Measurements from ENCODE around the gene POLR1H.
"Not testable (repeated sequence)": the region's sequence is repeated elsewhere in the genome, so short reads cannot be mapped to it uniquely, and the experiment has no call there.

Gene POLR1H, protein sequence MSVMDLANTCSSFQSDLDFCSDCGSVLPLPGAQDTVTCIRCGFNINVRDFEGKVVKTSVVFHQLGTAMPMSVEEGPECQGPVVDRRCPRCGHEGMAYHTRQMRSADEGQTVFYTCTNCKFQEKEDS

DNA sequence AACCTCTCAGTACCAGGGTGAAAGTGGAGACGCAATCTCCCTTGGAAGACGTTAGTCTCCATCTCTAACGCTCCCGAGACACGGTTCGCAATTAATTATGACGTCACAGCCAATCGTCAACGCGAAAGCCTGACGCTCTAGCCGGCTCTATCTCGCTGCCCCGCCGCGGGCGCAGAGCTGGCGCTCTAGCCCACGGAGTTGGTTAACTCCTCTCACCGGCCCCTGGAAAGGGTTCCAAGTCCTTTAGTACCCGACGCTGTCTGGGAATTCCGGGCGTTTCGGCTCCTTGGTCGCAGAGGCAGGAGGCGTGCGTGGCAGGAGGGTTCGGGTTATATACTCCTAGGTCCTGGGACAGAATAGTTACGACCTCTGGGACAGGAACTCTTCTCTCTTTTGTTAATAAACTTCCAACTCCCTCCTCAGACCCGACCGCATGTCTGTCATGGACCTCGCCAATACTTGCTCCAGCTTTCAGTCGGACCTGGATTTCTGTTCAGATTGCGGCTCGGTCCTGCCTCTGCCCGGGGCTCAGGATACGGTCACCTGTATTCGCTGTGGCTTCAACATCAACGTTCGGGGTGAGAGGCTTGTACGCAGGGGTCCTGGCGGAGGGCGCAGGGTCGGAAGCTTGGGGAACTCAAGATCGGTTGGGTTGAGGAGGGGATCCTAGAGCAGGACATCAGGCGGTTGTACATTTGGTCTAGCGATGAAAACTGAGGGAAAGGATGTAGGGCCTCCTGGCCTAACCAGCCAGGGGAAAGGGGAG is at the start of gene POLR1H:
Gene POLR1H, plus strand, starts transcription at position 174 of the 766 bp plus-strand sequence. Its CDS starts 260 bp downstream, at position 434.
- peak; percentile 72 for DNase-seq (ENCODE audit: low read depth)

DNA sequence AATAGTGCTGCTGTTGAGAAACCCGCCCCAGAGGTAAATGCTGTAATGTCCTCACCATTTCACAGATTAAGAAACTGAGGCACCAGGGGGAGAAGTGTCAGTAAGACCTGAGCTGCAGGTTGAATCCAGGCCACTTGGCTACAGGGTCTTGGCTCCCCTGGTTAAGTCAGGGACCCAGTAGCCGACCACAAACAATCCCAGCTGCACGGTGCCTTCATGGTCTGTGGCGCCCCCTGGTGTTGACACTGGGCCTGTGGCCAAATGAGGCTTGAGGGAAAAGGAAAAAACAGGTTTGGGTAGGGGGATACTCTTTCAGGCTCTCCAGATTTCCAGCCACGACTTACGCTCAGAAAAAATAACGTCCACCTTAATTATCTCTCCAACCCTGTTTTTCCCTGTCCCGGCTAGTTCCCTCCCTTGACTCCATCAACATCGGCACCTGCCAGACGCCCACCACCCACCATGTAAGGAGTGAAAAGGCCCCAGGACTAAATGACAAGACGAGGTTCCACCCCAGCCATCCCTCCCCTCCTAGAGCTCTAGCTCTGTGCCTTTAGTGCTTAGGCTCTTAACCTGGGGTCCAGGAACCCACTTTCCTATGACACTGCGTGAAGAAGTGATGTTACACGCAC is 47.7 kb upstream of the POLR1H start:
- peak; percentile 49 for DNase-seq (ENCODE audit: low read depth)

DNA sequence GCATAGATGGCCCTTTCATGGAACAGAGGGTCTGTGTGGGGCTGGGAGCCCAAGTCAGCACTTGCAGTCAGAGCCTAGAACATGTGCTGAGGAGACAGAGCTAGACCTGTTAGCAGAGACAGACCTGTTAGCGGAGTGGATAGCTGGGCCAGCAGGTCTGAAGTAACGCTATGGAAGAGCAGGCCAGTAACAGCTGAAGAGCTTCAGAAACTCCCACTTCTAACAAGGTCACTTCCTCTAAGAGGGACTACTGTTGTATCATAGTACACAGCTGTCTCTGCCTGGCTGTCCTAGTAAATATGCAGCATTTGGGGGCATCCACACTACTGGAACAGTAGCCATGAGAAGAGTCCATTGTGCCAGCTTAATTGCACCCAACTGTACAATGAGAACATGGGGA is 41.2 kb upstream of the POLR1H start:
- no peak for DNase-seq (ENCODE audit: low read depth)

DNA sequence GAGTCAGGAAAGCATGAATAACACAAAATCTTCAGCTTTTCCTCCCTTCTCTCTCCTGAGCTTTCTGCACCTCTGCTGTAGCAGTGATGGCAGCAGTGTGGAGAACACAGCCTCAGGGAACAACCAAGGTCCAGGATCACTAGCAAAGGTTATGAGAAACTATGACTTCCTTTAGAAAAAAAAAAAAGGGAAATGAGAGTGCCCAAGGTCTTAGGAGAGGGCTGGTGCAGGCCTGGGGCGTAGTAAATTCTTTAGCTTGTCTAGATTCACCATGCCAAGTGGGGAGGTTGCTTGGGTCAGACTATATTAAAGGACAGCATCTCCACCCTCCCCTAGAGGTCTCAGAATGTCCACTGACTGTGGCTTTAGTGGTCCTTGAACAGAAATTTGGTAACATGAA is 40.4 kb upstream of the POLR1H start:
- DNase-seq (ENCODE audit: low read depth) = no peak

DNA sequence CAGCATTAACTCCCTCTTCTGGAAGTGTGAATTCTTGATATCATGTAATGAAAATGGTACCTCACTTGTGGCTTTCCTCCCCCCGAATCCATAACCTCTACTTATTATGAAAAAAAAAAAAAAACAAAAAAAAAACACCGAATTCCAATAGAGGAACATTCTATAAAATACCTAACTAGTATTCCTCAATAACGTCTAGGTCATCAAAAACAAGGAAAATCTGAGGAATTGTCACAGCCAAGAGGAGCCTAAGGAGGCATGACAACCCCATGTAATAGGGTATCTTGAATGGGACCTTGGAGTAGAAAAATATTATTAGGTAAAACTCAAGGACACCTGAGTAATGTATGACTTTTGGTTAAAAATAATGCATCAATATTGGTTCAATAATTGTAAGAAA is 38.9 kb upstream of the POLR1H start:
- DNase-seq (ENCODE audit: low read depth) = no peak

DNA sequence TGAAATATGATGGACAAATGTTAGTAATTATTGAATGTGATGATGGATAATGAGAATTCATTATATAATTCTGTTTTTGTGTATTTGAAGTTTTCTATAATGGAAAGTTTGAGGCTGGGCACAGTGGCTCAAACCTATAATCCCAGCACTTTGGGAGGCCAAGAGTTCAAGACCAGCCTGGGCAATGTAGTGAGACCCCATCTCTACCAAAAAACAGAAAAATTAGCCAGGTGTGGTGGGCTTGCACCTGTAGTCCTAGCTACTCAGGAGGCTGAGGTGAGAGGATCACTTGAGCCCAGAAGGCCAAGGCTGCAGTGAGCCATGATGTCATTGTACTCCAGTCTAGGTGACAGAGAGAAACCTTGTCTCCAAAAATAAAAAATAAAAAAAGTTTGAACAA is 38.4 kb upstream of the POLR1H start:
- not testable (repeated sequence) for DNase-seq (ENCODE audit: low read depth)

DNA sequence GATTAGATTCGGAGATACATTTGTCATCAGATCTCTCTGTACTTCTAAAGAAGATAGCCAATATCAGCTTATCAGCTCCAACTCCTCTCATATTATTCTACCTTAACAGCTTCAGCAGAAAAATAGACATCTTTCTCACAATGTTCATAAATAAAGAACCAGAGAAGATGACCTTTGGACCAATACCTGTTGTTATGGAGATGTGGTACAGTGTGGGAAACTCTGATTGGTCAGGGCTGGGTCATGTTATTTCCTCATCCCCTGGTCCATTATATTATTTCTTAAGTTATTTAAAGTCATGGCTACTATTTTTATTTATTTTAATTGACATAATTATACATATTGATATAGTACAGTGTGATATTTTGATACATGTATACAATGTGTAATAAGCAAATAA is 35.9 kb upstream of the POLR1H start:
- no peak for DNase-seq (ENCODE audit: low read depth)

DNA sequence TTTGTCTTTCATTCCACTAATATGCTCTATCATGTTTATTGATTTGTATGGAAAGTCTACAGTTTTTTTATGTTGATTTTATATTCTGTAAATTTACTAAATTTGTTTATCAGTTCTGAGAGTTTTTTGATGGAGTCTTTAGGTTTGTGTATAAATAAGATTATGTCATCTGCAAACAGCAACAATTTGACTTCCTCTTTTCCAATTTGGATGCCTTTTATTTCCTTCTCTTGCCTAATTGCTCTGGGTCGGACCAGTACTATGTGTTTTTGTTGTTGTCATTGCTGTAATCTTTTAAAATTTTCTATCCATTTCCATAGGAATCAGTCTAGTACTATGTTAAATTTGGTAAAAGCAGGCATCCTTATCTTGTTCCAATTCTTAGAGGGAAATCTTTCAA is 31.5 kb upstream of the POLR1H start:
- DNase-seq (ENCODE audit: low read depth) = no peak

DNA sequence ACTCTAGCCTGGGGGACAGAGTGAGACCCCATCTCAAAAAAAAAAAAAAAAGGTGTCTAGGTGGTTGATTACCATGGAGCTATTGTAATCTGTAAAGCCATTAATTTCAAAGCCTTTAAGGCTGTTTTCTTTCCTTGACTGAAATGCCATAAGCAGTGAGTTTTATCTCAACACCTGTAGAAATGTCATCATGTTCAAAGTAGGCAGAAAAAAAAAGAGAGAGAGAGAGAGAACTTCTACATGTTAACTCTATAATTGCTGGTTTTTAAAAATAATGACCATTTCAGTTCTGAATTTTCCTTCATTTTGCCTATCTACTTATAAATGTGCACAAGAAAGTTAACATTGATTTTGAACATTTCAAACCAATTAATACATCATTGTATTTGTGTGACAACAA is 29.7 kb upstream of the POLR1H start:
- no peak for DNase-seq (ENCODE audit: low read depth)

DNA sequence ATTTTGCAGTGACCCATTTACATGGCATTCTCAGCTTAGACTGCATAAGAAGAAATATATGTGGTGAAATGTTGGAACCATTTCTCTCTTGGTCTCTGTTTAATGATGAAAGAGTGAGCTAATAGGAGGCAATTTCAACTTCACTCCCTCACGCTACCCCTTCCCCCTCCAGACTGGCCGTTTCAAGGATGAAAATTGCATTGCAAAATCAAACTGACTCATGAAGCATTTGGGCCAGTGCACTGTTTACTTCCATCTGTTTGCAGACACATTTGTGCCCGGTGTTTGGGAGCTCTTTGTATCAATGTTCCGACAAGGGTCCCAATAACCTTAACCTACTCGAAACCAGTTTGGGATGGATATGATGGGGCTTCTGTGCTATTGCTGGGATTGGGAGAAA is 27.6 kb upstream of the POLR1H start:
- DNase-seq (ENCODE audit: low read depth) = not testable (repeated sequence)

DNA sequence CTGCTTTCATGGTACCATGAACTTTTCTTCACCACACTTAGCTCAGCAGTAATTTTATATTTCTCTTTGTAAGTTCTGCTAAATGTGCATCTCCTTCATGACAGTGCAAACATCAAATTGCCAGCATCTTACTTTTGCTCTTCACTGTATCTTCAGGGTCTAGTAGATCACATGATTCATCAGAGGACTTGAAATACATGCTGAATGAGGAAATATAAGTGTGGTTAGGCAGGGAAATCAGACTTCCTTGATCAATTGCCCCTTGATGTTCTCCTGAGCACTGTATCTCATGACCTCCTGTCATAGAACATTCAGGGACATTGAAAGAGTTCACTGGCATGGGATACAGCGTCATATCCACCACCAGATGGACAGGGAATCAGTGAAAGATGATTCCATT is 25.3 kb upstream of the POLR1H start:
- no peak for DNase-seq (ENCODE audit: low read depth)

DNA sequence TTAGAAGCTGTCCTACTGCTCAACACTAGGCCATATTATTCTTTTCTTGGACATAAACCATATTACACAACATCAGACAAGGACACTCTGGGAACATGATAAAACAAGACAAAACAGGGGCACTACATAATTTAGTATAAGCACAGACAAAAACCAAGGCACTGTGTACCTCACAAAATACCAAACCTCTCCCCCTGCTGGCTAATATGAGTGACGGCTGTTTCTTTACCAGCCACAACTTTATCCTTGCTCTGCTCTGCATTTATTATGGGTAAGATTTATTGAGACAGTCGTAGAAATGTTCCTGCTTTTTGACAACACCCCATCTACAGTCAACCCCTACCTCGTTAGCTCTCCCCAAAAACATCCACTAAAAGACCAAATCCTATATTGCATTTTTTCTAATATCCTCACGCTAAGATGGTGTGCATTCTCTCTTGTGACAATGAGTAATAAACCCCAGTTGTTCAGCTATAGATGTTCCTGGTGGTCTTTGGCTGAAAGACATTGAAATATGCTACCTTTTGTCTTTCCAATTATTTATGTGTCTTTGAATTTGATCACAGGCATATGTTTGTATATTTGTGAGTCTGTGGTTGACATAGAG is 23.8 kb upstream of the POLR1H start:
- DNase-seq (ENCODE audit: low read depth) = no peak

DNA sequence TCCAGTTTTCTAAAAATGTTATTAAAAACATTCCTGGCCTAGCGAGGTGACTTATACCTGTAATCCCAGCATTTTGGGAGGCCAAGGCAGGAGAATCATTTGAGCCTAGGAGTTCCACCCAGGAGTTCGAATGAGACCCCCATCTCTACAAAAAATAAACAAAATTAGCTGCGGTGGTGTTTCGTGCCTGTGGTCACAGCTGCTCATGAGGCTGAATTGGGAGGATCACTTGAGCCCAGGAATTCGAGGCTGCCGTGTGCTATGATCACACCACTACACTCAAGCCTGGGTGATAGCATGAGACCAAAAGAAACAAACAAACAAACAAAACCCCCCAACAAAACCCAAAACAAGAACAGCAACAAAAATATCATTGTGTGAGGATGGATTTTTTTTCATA is 19.8 kb upstream of the POLR1H start:
- no peak for DNase-seq (ENCODE audit: low read depth)

DNA sequence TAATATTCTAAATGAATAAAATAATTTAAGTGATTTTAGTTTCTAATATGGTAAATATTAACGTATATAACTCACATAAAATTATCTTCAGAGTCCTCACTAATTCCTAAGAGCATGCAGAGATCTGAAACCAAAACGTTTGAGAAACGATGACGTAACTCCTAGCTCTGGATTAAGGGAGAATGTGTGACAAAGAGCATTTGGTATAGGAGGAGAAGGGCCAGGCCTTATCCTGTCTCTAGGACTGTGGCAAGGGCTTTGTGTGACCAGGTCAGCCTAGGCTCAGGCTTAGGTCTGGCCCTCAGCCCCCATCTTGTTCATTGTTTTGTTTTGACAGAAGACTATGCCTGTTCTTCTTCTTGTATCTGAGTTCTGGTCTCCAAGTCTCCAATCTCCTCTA is 19.2 kb upstream of the POLR1H start:
- no peak for DNase-seq (ENCODE audit: low read depth)

DNA sequence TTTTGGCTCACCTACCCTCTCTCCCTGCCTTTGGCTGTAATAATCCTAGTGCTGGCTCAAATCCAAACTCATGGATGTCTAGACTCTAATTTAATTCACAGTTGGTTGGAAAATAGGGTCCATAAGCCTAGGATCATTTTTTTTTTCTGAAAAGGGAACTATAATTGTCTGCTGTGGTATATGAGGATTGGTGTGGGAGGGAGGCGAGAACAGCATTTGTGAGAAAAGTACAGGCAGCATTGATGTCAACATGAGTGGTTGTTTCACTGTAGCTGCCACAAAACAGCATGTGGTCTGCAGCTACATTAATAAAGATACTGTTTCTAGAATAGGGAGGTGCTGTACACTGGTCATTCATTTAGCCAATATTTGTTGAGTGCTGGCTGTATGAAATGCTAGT is 18.6 kb upstream of the POLR1H start:
- no peak for DNase-seq (ENCODE audit: low read depth)

DNA sequence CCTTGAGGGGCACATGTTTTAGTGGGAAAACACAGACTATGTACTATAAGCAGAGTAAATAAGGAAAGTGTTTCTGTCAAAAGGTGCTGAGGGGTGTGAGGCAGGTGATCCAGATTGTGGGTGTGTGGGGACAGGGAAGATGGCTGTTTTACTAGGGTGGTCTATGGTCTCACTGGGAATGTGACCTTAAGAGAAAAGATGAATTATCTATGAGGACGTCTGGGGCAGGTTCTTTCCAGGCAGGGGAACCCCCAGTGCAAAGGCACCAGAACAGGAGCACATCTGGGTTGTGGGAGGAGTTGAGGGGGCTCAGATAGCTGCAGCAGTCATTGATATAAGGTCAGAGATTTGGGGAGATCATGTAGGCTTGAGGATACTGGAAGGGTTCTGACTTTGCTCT is 18.2 kb upstream of the POLR1H start:
- no peak for DNase-seq (ENCODE audit: low read depth)

DNA sequence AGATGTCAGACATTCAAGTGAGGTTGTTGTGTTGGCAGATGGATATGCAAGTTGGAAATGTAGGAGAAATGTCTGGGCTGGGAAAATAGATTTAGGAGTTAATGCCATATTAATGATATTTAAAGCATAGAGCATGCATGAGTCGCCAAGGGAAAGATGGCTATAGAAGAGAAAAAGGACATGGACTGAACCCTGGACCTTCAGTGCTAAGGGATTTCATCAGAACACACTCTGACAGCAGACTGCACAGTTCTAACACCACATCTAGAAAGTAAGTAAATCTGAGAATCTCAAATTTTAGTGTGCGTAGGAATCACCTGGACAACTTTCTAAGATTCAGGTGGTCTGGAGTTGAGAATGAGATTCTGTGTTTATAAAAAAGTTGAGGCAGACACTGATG is 17.3 kb upstream of the POLR1H start:
- DNase-seq (ENCODE audit: low read depth) = no peak

DNA sequence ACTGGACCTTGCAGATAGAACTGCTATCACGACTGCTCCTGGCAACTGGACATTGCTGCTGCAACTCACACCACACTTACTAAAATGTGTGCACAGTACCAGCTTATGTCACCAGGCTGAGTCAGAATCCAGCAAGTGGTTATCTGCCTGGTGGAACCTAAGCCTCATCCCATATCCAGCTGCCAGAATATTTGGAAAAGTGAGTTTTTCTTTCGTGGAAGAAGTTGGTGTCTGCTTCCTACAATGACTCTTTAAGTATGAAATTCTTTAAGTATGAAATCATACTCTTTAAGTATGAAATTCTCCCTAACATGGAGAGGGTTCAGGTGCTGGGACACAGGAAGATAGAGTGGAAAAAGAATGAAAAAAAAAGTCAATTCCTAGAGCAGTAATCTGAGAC is 16.4 kb upstream of the POLR1H start:
- no peak for DNase-seq (ENCODE audit: low read depth)

DNA sequence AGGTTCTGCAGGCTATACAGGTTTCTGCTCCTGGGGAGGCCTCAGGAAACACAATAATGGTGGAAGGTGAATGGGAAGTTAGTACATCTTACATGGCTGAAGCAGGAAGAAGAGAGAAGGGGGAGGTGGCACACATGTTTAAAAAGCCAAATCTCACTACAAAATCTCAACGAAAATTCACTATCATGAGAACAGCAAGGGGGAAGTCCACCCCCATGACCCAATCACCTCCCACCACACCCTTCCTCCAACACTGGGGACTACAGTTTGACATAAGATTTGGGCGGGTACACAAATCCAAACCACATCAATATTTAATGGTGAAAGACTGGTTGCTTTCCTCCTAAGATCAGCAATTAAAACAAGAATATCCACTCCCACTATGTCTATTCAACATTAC is 13.8 kb upstream of the POLR1H start:
- no peak for DNase-seq (ENCODE audit: low read depth)

DNA sequence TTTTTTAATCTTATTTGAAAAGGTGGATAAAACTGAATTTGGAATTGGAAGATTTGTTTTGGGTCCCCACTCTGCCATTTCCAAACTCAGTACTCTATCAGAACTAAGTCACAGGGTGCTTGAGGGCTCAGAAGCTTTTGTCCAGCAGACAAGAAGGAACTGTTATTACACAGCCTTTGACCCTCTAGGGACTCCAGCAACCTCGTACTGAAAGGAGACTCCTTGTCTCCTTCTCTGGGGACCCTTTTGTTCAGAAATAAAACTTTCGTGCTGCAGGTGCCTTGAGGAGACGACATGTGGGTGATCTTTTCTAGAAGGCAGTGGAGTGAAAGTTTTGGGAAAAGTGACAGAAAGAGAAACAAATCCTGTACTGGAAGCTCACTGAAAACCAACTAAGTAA is 7.4 kb upstream of the POLR1H start:
- DNase-seq (ENCODE audit: low read depth) = no peak

DNA sequence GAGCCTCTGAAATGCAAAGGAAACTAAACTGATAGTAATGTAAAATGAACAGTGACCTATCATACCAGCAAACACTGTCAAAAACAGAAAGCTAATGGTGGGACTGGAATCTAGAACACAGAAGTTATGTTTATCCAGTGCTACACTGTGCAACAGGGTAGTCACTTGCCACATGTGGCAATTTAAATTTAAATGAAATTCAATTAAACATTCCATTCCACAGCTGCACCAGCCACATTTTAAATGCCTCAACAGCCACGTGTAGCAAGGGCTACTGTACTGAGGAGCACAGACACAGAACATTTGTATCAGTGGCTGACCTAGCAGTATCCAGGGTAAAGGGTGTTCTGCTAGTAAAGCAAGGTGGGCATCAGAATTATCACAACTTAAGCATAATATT is 5.6 kb upstream of the POLR1H start:
- no peak for DNase-seq (ENCODE audit: low read depth)

DNA sequence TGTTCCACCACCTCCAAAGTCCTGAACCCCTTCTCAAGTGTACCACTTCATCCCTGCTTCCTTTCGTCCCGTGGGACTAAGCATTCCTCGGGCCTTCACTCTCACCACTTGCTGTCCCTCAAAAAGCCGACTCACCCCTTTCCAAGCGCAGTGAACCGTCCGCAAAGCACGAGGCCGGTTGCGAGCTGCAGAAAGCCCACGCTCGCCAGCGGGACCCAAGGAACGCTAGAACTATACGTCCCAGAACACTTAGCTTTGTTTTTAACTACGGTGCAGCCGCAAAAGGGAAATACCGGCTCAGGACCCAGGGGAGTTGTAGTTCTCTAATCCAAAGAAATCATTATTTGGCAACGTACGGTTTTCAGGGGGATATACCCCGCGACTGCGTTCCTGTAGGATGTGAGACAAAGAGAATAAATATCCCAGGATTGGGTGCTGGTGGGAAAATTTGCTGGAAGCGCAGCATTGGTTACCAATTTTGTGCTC is 416 bp upstream of the POLR1H start:
- DNase-seq (ENCODE audit: low read depth) = no peak

DNA sequence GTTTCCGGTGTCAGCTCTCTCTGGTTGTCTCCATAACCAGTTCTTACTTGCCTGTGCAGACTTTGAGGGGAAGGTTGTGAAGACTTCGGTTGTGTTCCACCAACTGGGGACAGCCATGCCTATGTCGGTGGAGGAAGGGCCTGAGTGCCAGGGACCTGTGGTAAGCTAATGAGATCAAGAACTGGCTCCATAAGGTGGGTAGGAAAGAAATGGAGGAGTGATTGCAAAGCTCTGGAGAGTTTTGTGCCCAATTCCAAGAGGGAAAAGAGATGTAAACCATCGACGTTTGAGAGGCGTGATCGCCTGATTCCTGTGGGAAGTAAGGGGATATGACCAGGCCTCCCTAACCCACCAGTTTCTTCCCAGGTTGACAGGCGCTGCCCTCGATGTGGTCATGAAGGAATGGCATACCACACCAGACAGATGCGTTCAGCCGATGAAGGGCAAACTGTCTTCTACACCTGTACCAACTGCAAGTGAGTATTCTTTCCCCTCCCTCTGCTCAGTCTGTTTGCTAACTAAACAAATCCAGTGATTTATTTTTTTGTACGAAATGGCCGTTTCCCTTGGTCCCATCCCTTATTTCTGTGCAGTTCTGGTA is 893 bp downstream of the POLR1H start:
- DNase-seq (ENCODE audit: low read depth) = no peak
